GM18858 (cell line): ENCODE results near the gene PPP4R3B.
A peak's percentile ranks its signal among the peaks of the same experiment; 100 is the strongest.

Experiments used
- ATAC-seq: cut with Tn5 transposase; IDR thresholded peaks from one replicate; pipeline ENCODE4 v1.9.1; 2021; ENCODE audit not compliant: unreplicated experiment

Gene PPP4R3B

GRCh38 chr2:55617175-55618024, at the start of gene PPP4R3B:
PPP4R3B (minus strand) TSS chr2:55617622; CDS start chr2:55617285, 337 bp downstream.
- ATAC-seq: peak; percentile 78

- no peak for ATAC-seq
These were observed 35.8 kb upstream of the PPP4R3B start for GRCh38 chr2:55653255-55653654.

GRCh38 chr2:55649211-55649610, 31.8 kb upstream of the PPP4R3B start:
- no peak for ATAC-seq

GRCh38 chr2:55636831-55637230, 19.4 kb upstream of the PPP4R3B start:
- no peak for ATAC-seq

GRCh38 chr2:55628931-55629330, 11.5 kb upstream of the PPP4R3B start:
- no peak for ATAC-seq

GRCh38 chr2:55627915-55628314, 10.5 kb upstream of the PPP4R3B start:
- no peak for ATAC-seq

GRCh38 chr2:55621802-55622201, 4.4 kb upstream of the PPP4R3B start:
- ATAC-seq: no peak

GRCh38 chr2:55620123-55620779, 2.8 kb upstream of the PPP4R3B start:
- ATAC-seq: no peak

- peak; percentile 36 for ATAC-seq
These were observed 1.0 kb upstream of the PPP4R3B start for GRCh38 chr2:55618275-55619055.

GRCh38 chr2:55618025-55618274, 528 bp upstream of the PPP4R3B start:
- ATAC-seq: no peak

- ATAC-seq: no peak
These were observed 759 bp downstream of the PPP4R3B start for GRCh38 chr2:55616551-55617174.

GRCh38 chr2:55611997-55612396, 5.4 kb downstream of the PPP4R3B start:
- no peak for ATAC-seq

- no peak for ATAC-seq
These were observed 6.3 kb downstream of the PPP4R3B start for GRCh38 chr2:55610954-55611743.

GRCh38 chr2:55609938-55610578, 7.4 kb downstream of the PPP4R3B start:
- ATAC-seq: no peak

GRCh38 chr2:55609193-55609794, 8.1 kb downstream of the PPP4R3B start:
- no peak for ATAC-seq

GRCh38 chr2:55607717-55608116, 9.7 kb downstream of the PPP4R3B start:
- ATAC-seq: no peak

- no peak for ATAC-seq
These were observed 13.3 kb downstream of the PPP4R3B start for GRCh38 chr2:55604027-55604565.

GRCh38 chr2:55601849-55602248, 15.6 kb downstream of the PPP4R3B start:
- ATAC-seq: no peak

- ATAC-seq: no peak
These were observed 19.2 kb downstream of the PPP4R3B start for GRCh38 chr2:55598056-55598795.
